HCT116 (cell line): ENCODE results near the gene MLXIPL. TPM values are rescaled to one million over a fixed set of nuclear protein-coding genes. Genes with fewer than 3 reads are reported as not detected.

Experiments used
- ATAC-seq: fragments of 200-7000 bp; cut with Tn5 transposase; 2 replicates; pipeline ENCODE4 v1.9.1; 2020; ENCODE audit warnings: mild to moderate bottlenecking, moderate library complexity
- BruUV-seq: library from RNA; stranded (reverse); fragments of 400-500 nt; replicated peaks from 2 replicates; lab custom pipeline; 2021; lab: Mats Ljungman, UMichigan
- CTCF ChIA-PET: fragments of 300-600 bp; sonication (Branson Sonifier 250); formaldehyde crosslinking; loops from one replicate; lab custom pipeline; 2021; ENCODE audit warnings: antibody characterized with exemption; lab: Charles Lee
- POLR2A ChIA-PET: fragments of 300-600, 350-600 bp; sonication (Branson Sonifier 250); formaldehyde crosslinking; loops from one replicate; lab custom pipeline; 2021; ENCODE audit warnings: antibody characterized with exemption; lab: Charles Lee
- RAD21 ChIA-PET, 2 experiments: fragments of 300-600 bp; sonication (Branson Sonifier 250); formaldehyde crosslinking; loops; one replicate each; lab custom pipeline; 2023; ENCODE audit warnings: low total read pairs in 2 of 2; ENCODE audit not compliant: uncharacterized antibody in 2 of 2, unreplicated experiment in 2 of 2, low non-redundant PET in 1 of 2; lab: Charles Lee
- DNase-seq: peaks from one replicate; pipeline ENCODE4 v3.0.0-alpha.2; 2010; ENCODE audit warnings: low read depth, low spot score
- H2AFZ ChIP-seq: fragments of 200-600 bp; shearing (Covaris generic), sonication (generic); 2 replicates; pipeline ENCODE4 v1.6.1; 2017; ENCODE audit warnings: low read depth, mixed run types, mixed read lengths, antibody characterized with exemption, low read length; ENCODE audit not compliant: poor library complexity, severe bottlenecking
- H3K27ac ChIP-seq: 2 replicates; pipeline ENCODE4 v1.5.1; 2012; ENCODE audit warnings: low read depth, low read length
- H3K27me3 ChIP-seq: fragments of 200-600 bp; sonication (generic); 2 replicates; pipeline ENCODE4 v1.6.1; 2016; ENCODE audit warnings: mixed run types, low read length, mixed read lengths; ENCODE audit not compliant: insufficient read depth
- H3K36me3 ChIP-seq, 2 experiments: fragments of 200-500 bp in 1 of 2; fragments of 200-600 bp in 1 of 2; sonication (Bioruptor generic) in 1 of 2; sonication (generic) in 1 of 2; 2 replicates each; pipeline versions ENCODE4 v1.5.1 to v1.6.1; 2014 to 2016; ENCODE audit warnings: low read length in 2 of 2, inconsistent platforms in 1 of 2, mixed read lengths in 1 of 2, mixed run types in 1 of 2; ENCODE audit not compliant: insufficient read depth in 2 of 2, control insufficient read depth in 1 of 2
- H3K4me1 ChIP-seq, 2 experiments: fragments of 200-600 bp in 1 of 2; sonication (generic) in 1 of 2; 2 replicates each; pipeline versions ENCODE4 v1.5.1 to v1.6.1; 2012 to 2017; ENCODE audit warnings: low read length in 2 of 2, inconsistent platforms in 1 of 2, mild to moderate bottlenecking in 1 of 2, mixed read lengths in 1 of 2, mixed run types in 1 of 2, moderate library complexity in 1 of 2; ENCODE audit not compliant: insufficient read depth in 2 of 2, control insufficient read depth in 1 of 2
- H3K4me2 ChIP-seq: fragments of 200-600 bp; sonication (generic); 2 replicates; pipeline ENCODE4 v1.6.1; 2017; ENCODE audit warnings: mixed run types, low read length, mixed read lengths
- H3K4me3 ChIP-seq, 2 experiments: fragments of 200-600 bp in 1 of 2; sonication (generic) in 1 of 2; replicated peaks in 1 of 2; 2 replicates each; pipeline ENCODE4 v1.5.1; 2011 to 2016; ENCODE audit warnings: low read length in 2 of 2, control low read depth in 1 of 2, low read depth in 1 of 2, mild to moderate bottlenecking in 1 of 2, mixed read lengths in 1 of 2, mixed run types in 1 of 2
- H3K79me2 ChIP-seq: fragments of 200-600 bp; sonication (generic); 2 replicates; pipeline ENCODE4 v1.6.1; 2017; ENCODE audit warnings: mild to moderate bottlenecking, mixed run types, low read length, moderate library complexity, mixed read lengths; ENCODE audit not compliant: insufficient read depth
- H3K9ac ChIP-seq: fragments of 200-600 bp; sonication (generic); 2 replicates; pipeline ENCODE4 v1.6.1; 2016; ENCODE audit warnings: low read length, mixed read lengths
- H3K9me2 ChIP-seq: fragments of 200-600 bp; sonication (generic), shearing (Covaris generic); 2 replicates; pipeline ENCODE4 v1.6.1; 2017; ENCODE audit warnings: mixed run types, mild to moderate bottlenecking, moderate library complexity; ENCODE audit not compliant: insufficient read depth
- H3K9me3 ChIP-seq, 2 experiments: fragments of 200-500 bp in 1 of 2; fragments of 200-600 bp in 1 of 2; sonication (Bioruptor generic) in 1 of 2; sonication (generic) in 1 of 2; 2 replicates each; pipeline ENCODE4 v1.6.1; 2014 to 2017; ENCODE audit warnings: low read length in 2 of 2, mixed read lengths in 2 of 2, inconsistent platforms in 1 of 2, low read depth in 1 of 2, mild to moderate bottlenecking in 1 of 2, mixed run types in 1 of 2, moderate library complexity in 1 of 2; ENCODE audit not compliant: control insufficient read depth in 1 of 2, insufficient read depth in 1 of 2
- H4K20me1 ChIP-seq: fragments of 200-600 bp; sonication (generic), shearing (Covaris generic); 2 replicates; pipeline ENCODE4 v1.6.1; 2017; ENCODE audit warnings: mixed run types, mild to moderate bottlenecking, moderate library complexity; ENCODE audit not compliant: insufficient read depth
- CBX3 ChIP-seq: IDR thresholded peaks from 2 replicates; pipeline ENCODE4 v1.6.1; 2012; ENCODE audit warnings: low read depth
- CEBPB ChIP-seq: IDR thresholded peaks from 2 replicates; pipeline ENCODE4 v1.6.1; 2012; ENCODE audit warnings: low read depth
- CTCF ChIP-seq, 3 experiments: fragments of 200-600 bp in 1 of 3; sonication (generic) in 1 of 3; IDR thresholded peaks in 2 of 3; conservative IDR thresholded peaks in 1 of 3; 2 replicates each; pipeline ENCODE4 v1.5.1; 2012 to 2017; ENCODE audit warnings: low read depth in 2 of 3, low read length in 2 of 3, antibody characterized with exemption in 1 of 3, borderline replicate concordance in 1 of 3, control low read depth in 1 of 3, mild to moderate bottlenecking in 1 of 3, mixed read lengths in 1 of 3, mixed run types in 1 of 3, moderate library complexity in 1 of 3; ENCODE audit not compliant: insufficient read depth in 1 of 3
- EGR1 ChIP-seq: IDR thresholded peaks from 2 replicates; pipeline ENCODE4 v1.6.1; 2012; ENCODE audit warnings: low read depth
- ELF1 ChIP-seq: IDR thresholded peaks from 2 replicates; pipeline ENCODE4 v1.6.1; 2012; ENCODE audit warnings: low read depth, borderline replicate concordance
- EZH2 ChIP-seq: fragments of 200-600 bp; sonication (generic); IDR thresholded peaks from 2 replicates; pipeline ENCODE4 v1.6.1; 2017; ENCODE audit warnings: antibody characterized with exemption, mixed run types
- EZH2phosphoT487 ChIP-seq: fragments of 200-600 bp; IDR thresholded peaks from 2 replicates; pipeline ENCODE4 v1.6.1; 2018; ENCODE audit warnings: antibody characterized with exemption, borderline replicate concordance
- JUND ChIP-seq: IDR thresholded peaks from 2 replicates; pipeline ENCODE4 v1.6.1; 2012
- POLR2AphosphoS5 ChIP-seq: IDR thresholded peaks from 2 replicates; pipeline ENCODE4 v1.6.1; 2011; ENCODE audit warnings: mild to moderate bottlenecking, low read depth, low read length, moderate library complexity
- REST ChIP-seq: IDR thresholded peaks from 2 replicates; pipeline ENCODE4 v1.6.1; 2012; ENCODE audit warnings: low read depth
- SIN3A ChIP-seq: IDR thresholded peaks from 2 replicates; pipeline ENCODE4 v1.6.1; 2012; ENCODE audit warnings: low read depth
- SP1 ChIP-seq: IDR thresholded peaks from 2 replicates; pipeline ENCODE4 v1.6.1; 2012; ENCODE audit warnings: low read depth
- SRF ChIP-seq: IDR thresholded peaks from 2 replicates; pipeline ENCODE4 v1.6.1; 2012; ENCODE audit warnings: low read depth
- TCF7L2 ChIP-seq: IDR thresholded peaks from 2 replicates; pipeline ENCODE4 v1.7.0; 2011; ENCODE audit warnings: borderline replicate concordance, inconsistent platforms; ENCODE audit not compliant: insufficient read depth, insufficient read length; ENCODE audit errors: extremely low read depth
- ZBTB33 ChIP-seq: IDR thresholded peaks from 2 replicates; pipeline ENCODE4 v1.6.1; 2011; ENCODE audit warnings: mild to moderate bottlenecking, low read length, moderate library complexity; ENCODE audit not compliant: insufficient replicate concordance; ENCODE audit errors: extremely low read depth
- ZFX ChIP-seq: fragments of 450-650 bp; IDR thresholded peaks from 2 replicates; pipeline ENCODE4 v1.6.1; 2017
- ZNF274 ChIP-seq: fragments of 200-500 bp; sonication (Bioruptor generic); IDR thresholded peaks from 2 replicates; pipeline ENCODE4 v1.6.1; 2014; ENCODE audit warnings: mild to moderate bottlenecking, low read depth, low read length, inconsistent platforms
- intact Hi-C: fragments of 100-400 bp; cut with micrococcal nuclease; formaldehyde crosslinking; loops from 2 replicates; pipeline ENCODE4 v1.10.0; 2022
- total RNA-seq: library from RNA; stranded (reverse); gene quantifications from one replicate; pipeline ENCODE4 v1.2.1, GENCODE V29; 2021; ENCODE audit not compliant: unreplicated experiment
- TF ChIP-seq, protein P1 (sequence below): IDR thresholded peaks from 2 replicates; pipeline ENCODE4 v1.6.1; 2012
- TF ChIP-seq, protein P2 (sequence below): IDR thresholded peaks from 2 replicates; pipeline ENCODE4 v1.6.1; 2012

MLXIPL gene
- total RNA-seq, 1 experiment from 2014 or later, result 79.4 TPM

DNA sequence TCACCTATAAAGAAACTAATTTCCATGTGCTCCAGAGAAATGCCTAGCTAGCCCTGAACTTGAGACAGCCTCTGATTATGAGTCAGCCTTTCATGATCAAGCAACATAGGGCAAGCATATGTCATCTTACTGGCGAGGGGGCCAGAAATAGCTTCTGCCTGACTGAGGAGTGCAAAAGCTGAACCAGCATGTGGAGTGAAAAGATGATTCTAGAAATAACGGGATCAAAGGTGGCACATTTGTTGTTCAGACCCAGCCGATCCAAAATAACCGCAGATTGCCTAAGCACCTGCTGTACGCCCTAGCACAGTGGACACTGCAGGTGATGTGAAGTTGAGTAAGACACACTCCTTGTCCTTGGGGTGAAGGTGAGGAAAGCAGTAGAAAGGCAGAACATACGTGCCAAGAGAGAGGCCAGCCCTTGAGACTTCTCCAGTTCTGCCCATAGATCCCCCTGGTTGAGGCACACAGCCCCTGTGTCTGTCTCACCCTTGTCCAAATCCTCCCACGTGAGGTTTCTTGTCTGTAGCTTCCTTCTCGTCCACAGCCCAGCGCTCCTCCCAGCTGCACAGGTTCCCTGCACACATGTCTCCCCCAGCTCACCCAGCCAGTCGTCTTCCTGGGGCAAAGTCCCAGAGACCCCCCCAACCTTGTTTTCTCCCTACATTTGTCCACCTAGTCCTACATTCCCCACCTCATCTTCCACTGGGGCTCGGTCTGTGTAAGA is 64.0 kb downstream of the MLXIPL start:
- RAD21 ChIA-PET, result no interaction called here
- DNase-seq (no peak), ATAC-seq (no peak)
- Histone ChIP-seq H3K27ac (0 out of 2 replicates have a peak overlapping the region, but pooled peaks have one; percentile 20), H4K20me1 (no peaks in the 10 kb centered on the region), H3K4me3 (no peak overlapping the region), H3K79me2 (peaks cover 17% of the 10 kb centered on the region), H3K9ac (no peak overlapping the region), H3K4me1 (peaks cover 22 to 47% of the 10 kb centered on the region in 2 experiments), H3K4me2 (peak overlapping the region; percentile 49)
- no TSS peak for BruUV-seq
- CTCF ChIA-PET, result no interaction called here
- intact Hi-C loops, result no loop called here
- TF ChIP-seq EZH2phosphoT487 (no peak), ELF1 (no peak), POLR2AphosphoS5 (no peak), TCF7L2 (no peak), CTCF (IDR thresholded peaks at IDR 0.05 in 2 of 3, conservative IDR thresholded peaks at IDR 0.05 in 1 of 3; ENCODE audit: borderline replicate concordance in 1 of 3, insufficient read depth in 1 of 3, low read depth in 2 of 3, low read length in 2 of 3) (no peak), EZH2 (no peak), SRF (no peak), SIN3A (no peak), ZFX (no peak), SP1 (no peak), EGR1 (no peak), ZBTB33 (no peak), JUND (no peak), CEBPB (no peak), REST (no peak), CBX3 (no peak), ZNF274 (no peak)
- TF ChIP-seq, protein P1, sequence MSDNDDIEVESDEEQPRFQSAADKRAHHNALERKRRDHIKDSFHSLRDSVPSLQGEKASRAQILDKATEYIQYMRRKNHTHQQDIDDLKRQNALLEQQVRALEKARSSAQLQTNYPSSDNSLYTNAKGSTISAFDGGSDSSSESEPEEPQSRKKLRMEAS, result no peak; the same call in 1 of the 2 replicates
- TF ChIP-seq, protein P2, sequence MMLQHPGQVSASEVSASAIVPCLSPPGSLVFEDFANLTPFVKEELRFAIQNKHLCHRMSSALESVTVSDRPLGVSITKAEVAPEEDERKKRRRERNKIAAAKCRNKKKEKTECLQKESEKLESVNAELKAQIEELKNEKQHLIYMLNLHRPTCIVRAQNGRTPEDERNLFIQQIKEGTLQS, result no peak
- TF ChIP-seq, all 23 proteins: peak for 0
- no peaks in the 10 kb centered on the region for H3K9me2 ChIP-seq
- no peaks in the 10 kb centered on the region for H3K27me3 ChIP-seq
- H3K36me3 ChIP-seq, result no peaks in the 10 kb centered on the region; a peak in 1 of 4 replicates
- no peaks in the 10 kb centered on the region for H3K9me3 ChIP-seq
- POLR2A ChIA-PET, result interaction anchor here (1.2 to 1.5 kb wide), 2 partner anchors 11 to 18 kb away, joined by 3 read pairs; partner anchors contain the start of gene TBL2
- H2AFZ ChIP-seq, result no peak overlapping the region
